Parathyroid adenoma (tissue), 2 donors: ENCODE data around the gene HOXB6.

ENCODE experiments used
- H2AFZ ChIP-seq: fragments of 300-600 bp; sonication (generic); one replicate; pipeline ENCODE4 v1.7.0; 2017; ENCODE audit warnings: antibody characterized with exemption, mild to moderate bottlenecking
- H3K27ac ChIP-seq: fragments of 300-600 bp; sonication (generic); one replicate; pipeline ENCODE4 v1.7.0; 2017
- H3K27me3 ChIP-seq: fragments of 300-600 bp; sonication (generic); one replicate; pipeline ENCODE4 v1.7.0; 2017; ENCODE audit warnings: low read length; ENCODE audit not compliant: control insufficient read depth, insufficient read depth
- H3K36me3 ChIP-seq: fragments of 300-600 bp; sonication (generic); one replicate; pipeline ENCODE4 v1.7.0; 2017; ENCODE audit warnings: low read length; ENCODE audit not compliant: control insufficient read depth, insufficient read depth
- H3K4me1 ChIP-seq: fragments of 300-600 bp; sonication (generic); one replicate; pipeline ENCODE4 v1.7.0; 2017; ENCODE audit warnings: control low read depth
- H3K4me2 ChIP-seq: fragments of 300-600 bp; sonication (generic); one replicate; pipeline ENCODE4 v1.7.0; 2017; ENCODE audit warnings: low read length
- H3K4me3 ChIP-seq: fragments of 300-600 bp; sonication (generic); one replicate; pipeline ENCODE4 v1.7.0; 2017; ENCODE audit warnings: low read depth, low read length
- H3K79me2 ChIP-seq: fragments of 300-600 bp; sonication (generic); one replicate; pipeline ENCODE4 v1.7.0; 2017; ENCODE audit warnings: control low read depth
- H3K9ac ChIP-seq: fragments of 300-600 bp; sonication (generic); one replicate; pipeline ENCODE4 v1.7.0; 2017; ENCODE audit warnings: mild to moderate bottlenecking
- H3K9me3 ChIP-seq: fragments of 300-600 bp; sonication (generic); one replicate; pipeline ENCODE4 v1.7.0; 2017; ENCODE audit warnings: low read length; ENCODE audit not compliant: control insufficient read depth
- CTCF ChIP-seq: fragments of 300-600 bp; sonication (generic); IDR thresholded peaks from one replicate; pipeline ENCODE4 v1.7.0; 2017; ENCODE audit warnings: antibody characterized with exemption, mild to moderate bottlenecking
- donor health status: primary hyperparathyroidism.

HOXB6 gene

GRCh38 chr17:48561884-48562810 lies 42.6 kb downstream of the HOXB6 start:
- no peak overlapping the region for H3K9ac ChIP-seq
- no peaks in the 10 kb centered on the region for H3K9me3 ChIP-seq
- H3K4me1 ChIP-seq: no peaks in the 10 kb centered on the region
- no peaks in the 10 kb centered on the region for H3K36me3 ChIP-seq
- H3K79me2 ChIP-seq: no peaks in the 10 kb centered on the region
- H3K27ac ChIP-seq: no peak overlapping the region
- H3K4me2 ChIP-seq: peak overlapping the region; percentile 59
- H3K4me3 ChIP-seq: no peak overlapping the region
- no peak overlapping the region for H2AFZ ChIP-seq
- no peak for TF ChIP-seq CTCF
- no peaks in the 10 kb centered on the region for H3K27me3 ChIP-seq

- no peaks in the 10 kb centered on the region for H3K36me3 ChIP-seq
- no peaks in the 10 kb centered on the region for H3K9me3 ChIP-seq
- no peak overlapping the region for H3K4me2 ChIP-seq
- no peak overlapping the region for H3K9ac ChIP-seq
- TF ChIP-seq CTCF: no peak
- H3K4me1 ChIP-seq: no peaks in the 10 kb centered on the region
- no peak overlapping the region for H3K27ac ChIP-seq
- no peak overlapping the region for H3K4me3 ChIP-seq
- no peak overlapping the region for H2AFZ ChIP-seq
- no peaks in the 10 kb centered on the region for H3K27me3 ChIP-seq
- no peaks in the 10 kb centered on the region for H3K79me2 ChIP-seq
Observed at GRCh38 chr17:48559840-48560817, 44.7 kb downstream of the HOXB6 start.

- Histone ChIP-seq H3K9ac (no peak overlapping the region), H3K27ac (no peak overlapping the region), H3K4me1 (no peaks in the 10 kb centered on the region), H2AFZ (no peak overlapping the region), H3K36me3 (no peaks in the 10 kb centered on the region), H3K9me3 (no peaks in the 10 kb centered on the region), H3K4me3 (no peak overlapping the region), H3K4me2 (no peak overlapping the region), H3K27me3 (no peaks in the 10 kb centered on the region), H3K79me2 (no peaks in the 10 kb centered on the region)
- TF ChIP-seq CTCF: no peak
Observed at GRCh38 chr17:48559122-48559839, 45.5 kb downstream of the HOXB6 start.

GRCh38 chr17:48558831-48559121 lies 46.0 kb downstream of the HOXB6 start:
- H3K36me3 ChIP-seq: no peaks in the 10 kb centered on the region
- no peak for TF ChIP-seq CTCF
- H3K4me3 ChIP-seq: no peak overlapping the region
- H2AFZ ChIP-seq: no peak overlapping the region
- no peaks in the 10 kb centered on the region for H3K79me2 ChIP-seq
- no peak overlapping the region for H3K9ac ChIP-seq
- no peak overlapping the region for H3K4me2 ChIP-seq
- no peak overlapping the region for H3K27ac ChIP-seq
- H3K27me3 ChIP-seq: no peaks in the 10 kb centered on the region
- no peaks in the 10 kb centered on the region for H3K9me3 ChIP-seq
- no peaks in the 10 kb centered on the region for H3K4me1 ChIP-seq
